HCT116 (cell line): ENCODE data around the gene HSPB8. TPM values are rescaled to one million over a fixed set of nuclear protein-coding genes. Genes with fewer than 3 reads are reported as not detected.

ENCODE experiments used
- ATAC-seq: fragments of 200-7000 bp; cut with Tn5 transposase; 2 replicates; pipeline ENCODE4 v1.9.1; 2020; ENCODE audit warnings: mild to moderate bottlenecking, moderate library complexity
- BruUV-seq: library from RNA; stranded (reverse); fragments of 400-500 nt; replicated peaks from 2 replicates; lab custom pipeline; 2021; lab: Mats Ljungman, UMichigan
- CTCF ChIA-PET: fragments of 300-600 bp; sonication (Branson Sonifier 250); formaldehyde crosslinking; loops from one replicate; lab custom pipeline; 2021; ENCODE audit warnings: antibody characterized with exemption; lab: Charles Lee
- POLR2A ChIA-PET: fragments of 300-600, 350-600 bp; sonication (Branson Sonifier 250); formaldehyde crosslinking; loops from one replicate; lab custom pipeline; 2021; ENCODE audit warnings: antibody characterized with exemption; lab: Charles Lee
- RAD21 ChIA-PET, 2 experiments: fragments of 300-600 bp; sonication (Branson Sonifier 250); formaldehyde crosslinking; loops; one replicate each; lab custom pipeline; 2023; ENCODE audit warnings: low total read pairs in 2 of 2; ENCODE audit not compliant: uncharacterized antibody in 2 of 2, unreplicated experiment in 2 of 2, low non-redundant PET in 1 of 2; lab: Charles Lee
- DNase-seq: peaks from one replicate; pipeline ENCODE4 v3.0.0-alpha.2; 2010; ENCODE audit warnings: low read depth, low spot score
- H2AFZ ChIP-seq: fragments of 200-600 bp; shearing (Covaris generic), sonication (generic); 2 replicates; pipeline ENCODE4 v1.6.1; 2017; ENCODE audit warnings: low read depth, mixed run types, mixed read lengths, antibody characterized with exemption, low read length; ENCODE audit not compliant: poor library complexity, severe bottlenecking
- H3K27ac ChIP-seq: 2 replicates; pipeline ENCODE4 v1.5.1; 2012; ENCODE audit warnings: low read depth, low read length
- H3K27me3 ChIP-seq: fragments of 200-600 bp; sonication (generic); 2 replicates; pipeline ENCODE4 v1.6.1; 2016; ENCODE audit warnings: mixed run types, low read length, mixed read lengths; ENCODE audit not compliant: insufficient read depth
- H3K36me3 ChIP-seq, 2 experiments: fragments of 200-500 bp in 1 of 2; fragments of 200-600 bp in 1 of 2; sonication (Bioruptor generic) in 1 of 2; sonication (generic) in 1 of 2; 2 replicates each; pipeline versions ENCODE4 v1.5.1 to v1.6.1; 2014 to 2016; ENCODE audit warnings: low read length in 2 of 2, inconsistent platforms in 1 of 2, mixed read lengths in 1 of 2, mixed run types in 1 of 2; ENCODE audit not compliant: insufficient read depth in 2 of 2, control insufficient read depth in 1 of 2
- H3K4me1 ChIP-seq, 2 experiments: fragments of 200-600 bp in 1 of 2; sonication (generic) in 1 of 2; 2 replicates each; pipeline versions ENCODE4 v1.5.1 to v1.6.1; 2012 to 2017; ENCODE audit warnings: low read length in 2 of 2, inconsistent platforms in 1 of 2, mild to moderate bottlenecking in 1 of 2, mixed read lengths in 1 of 2, mixed run types in 1 of 2, moderate library complexity in 1 of 2; ENCODE audit not compliant: insufficient read depth in 2 of 2, control insufficient read depth in 1 of 2
- H3K4me2 ChIP-seq: fragments of 200-600 bp; sonication (generic); 2 replicates; pipeline ENCODE4 v1.6.1; 2017; ENCODE audit warnings: mixed run types, low read length, mixed read lengths
- H3K4me3 ChIP-seq, 2 experiments: fragments of 200-600 bp in 1 of 2; sonication (generic) in 1 of 2; replicated peaks in 1 of 2; 2 replicates each; pipeline ENCODE4 v1.5.1; 2011 to 2016; ENCODE audit warnings: low read length in 2 of 2, control low read depth in 1 of 2, low read depth in 1 of 2, mild to moderate bottlenecking in 1 of 2, mixed read lengths in 1 of 2, mixed run types in 1 of 2
- H3K79me2 ChIP-seq: fragments of 200-600 bp; sonication (generic); 2 replicates; pipeline ENCODE4 v1.6.1; 2017; ENCODE audit warnings: mild to moderate bottlenecking, mixed run types, low read length, moderate library complexity, mixed read lengths; ENCODE audit not compliant: insufficient read depth
- H3K9ac ChIP-seq: fragments of 200-600 bp; sonication (generic); 2 replicates; pipeline ENCODE4 v1.6.1; 2016; ENCODE audit warnings: low read length, mixed read lengths
- H3K9me2 ChIP-seq: fragments of 200-600 bp; sonication (generic), shearing (Covaris generic); 2 replicates; pipeline ENCODE4 v1.6.1; 2017; ENCODE audit warnings: mixed run types, mild to moderate bottlenecking, moderate library complexity; ENCODE audit not compliant: insufficient read depth
- H3K9me3 ChIP-seq, 2 experiments: fragments of 200-500 bp in 1 of 2; fragments of 200-600 bp in 1 of 2; sonication (Bioruptor generic) in 1 of 2; sonication (generic) in 1 of 2; 2 replicates each; pipeline ENCODE4 v1.6.1; 2014 to 2017; ENCODE audit warnings: low read length in 2 of 2, mixed read lengths in 2 of 2, inconsistent platforms in 1 of 2, low read depth in 1 of 2, mild to moderate bottlenecking in 1 of 2, mixed run types in 1 of 2, moderate library complexity in 1 of 2; ENCODE audit not compliant: control insufficient read depth in 1 of 2, insufficient read depth in 1 of 2
- H4K20me1 ChIP-seq: fragments of 200-600 bp; sonication (generic), shearing (Covaris generic); 2 replicates; pipeline ENCODE4 v1.6.1; 2017; ENCODE audit warnings: mixed run types, mild to moderate bottlenecking, moderate library complexity; ENCODE audit not compliant: insufficient read depth
- CBX3 ChIP-seq: IDR thresholded peaks from 2 replicates; pipeline ENCODE4 v1.6.1; 2012; ENCODE audit warnings: low read depth
- CEBPB ChIP-seq: IDR thresholded peaks from 2 replicates; pipeline ENCODE4 v1.6.1; 2012; ENCODE audit warnings: low read depth
- CTCF ChIP-seq, 3 experiments: fragments of 200-600 bp in 1 of 3; sonication (generic) in 1 of 3; IDR thresholded peaks in 2 of 3; conservative IDR thresholded peaks in 1 of 3; 2 replicates each; pipeline ENCODE4 v1.5.1; 2012 to 2017; ENCODE audit warnings: low read depth in 2 of 3, low read length in 2 of 3, antibody characterized with exemption in 1 of 3, borderline replicate concordance in 1 of 3, control low read depth in 1 of 3, mild to moderate bottlenecking in 1 of 3, mixed read lengths in 1 of 3, mixed run types in 1 of 3, moderate library complexity in 1 of 3; ENCODE audit not compliant: insufficient read depth in 1 of 3
- EGR1 ChIP-seq: IDR thresholded peaks from 2 replicates; pipeline ENCODE4 v1.6.1; 2012; ENCODE audit warnings: low read depth
- EZH2 ChIP-seq: fragments of 200-600 bp; sonication (generic); IDR thresholded peaks from 2 replicates; pipeline ENCODE4 v1.6.1; 2017; ENCODE audit warnings: antibody characterized with exemption, mixed run types
- EZH2phosphoT487 ChIP-seq: fragments of 200-600 bp; IDR thresholded peaks from 2 replicates; pipeline ENCODE4 v1.6.1; 2018; ENCODE audit warnings: antibody characterized with exemption, borderline replicate concordance
- FOSL1 ChIP-seq: IDR thresholded peaks from 2 replicates; pipeline ENCODE4 v1.6.1; 2012; ENCODE audit warnings: low read depth
- JUND ChIP-seq: IDR thresholded peaks from 2 replicates; pipeline ENCODE4 v1.6.1; 2012
- POLR2A ChIP-seq: IDR thresholded peaks from 2 replicates; pipeline ENCODE4 v1.7.0; 2011; ENCODE audit warnings: borderline replicate concordance; ENCODE audit not compliant: insufficient read depth, insufficient read length; ENCODE audit errors: extremely low read depth
- POLR2AphosphoS5 ChIP-seq: IDR thresholded peaks from 2 replicates; pipeline ENCODE4 v1.6.1; 2011; ENCODE audit warnings: mild to moderate bottlenecking, low read depth, low read length, moderate library complexity
- SIN3A ChIP-seq: IDR thresholded peaks from 2 replicates; pipeline ENCODE4 v1.6.1; 2012; ENCODE audit warnings: low read depth
- SP1 ChIP-seq: IDR thresholded peaks from 2 replicates; pipeline ENCODE4 v1.6.1; 2012; ENCODE audit warnings: low read depth
- YY1 ChIP-seq: IDR thresholded peaks from 2 replicates; pipeline ENCODE4 v1.6.1; 2011; ENCODE audit warnings: low read length, low read depth, moderate library complexity, mild to moderate bottlenecking; ENCODE audit not compliant: insufficient replicate concordance; ENCODE audit errors: extremely low read depth
- ZNF274 ChIP-seq: fragments of 200-500 bp; sonication (Bioruptor generic); IDR thresholded peaks from 2 replicates; pipeline ENCODE4 v1.6.1; 2014; ENCODE audit warnings: mild to moderate bottlenecking, low read depth, low read length, inconsistent platforms
- intact Hi-C: fragments of 100-400 bp; cut with micrococcal nuclease; formaldehyde crosslinking; loops from 2 replicates; pipeline ENCODE4 v1.10.0; 2022
- total RNA-seq: library from RNA; stranded (reverse); gene quantifications from one replicate; pipeline ENCODE4 v1.2.1, GENCODE V29; 2021; ENCODE audit not compliant: unreplicated experiment
- TF ChIP-seq, protein P1 (sequence below): IDR thresholded peaks from 2 replicates; pipeline ENCODE4 v1.6.1; 2012
- TF ChIP-seq, protein P2 (sequence below): IDR thresholded peaks from 2 replicates; pipeline ENCODE4 v1.6.1; 2012
- TF ChIP-seq, protein P3 (sequence below): IDR thresholded peaks from 2 replicates; pipeline ENCODE4 v1.6.1; 2011; ENCODE audit warnings: mild to moderate bottlenecking, low read length, moderate library complexity; ENCODE audit not compliant: insufficient replicate concordance; ENCODE audit errors: extremely low read depth
- TF ChIP-seq, protein P4 (sequence below): IDR thresholded peaks from 2 replicates; pipeline ENCODE4 v1.6.1; 2012; ENCODE audit warnings: low read depth

The HSPB8 gene
- total RNA-seq, 1 experiment from 2014 or later, result 3.5 TPM

- TF ChIP-seq CBX3 (no peak), SIN3A (no peak), YY1 (no peak), EZH2phosphoT487 (no peak), CEBPB (no peak), POLR2A (no peak), SP1 (no peak), CTCF (IDR thresholded peaks at IDR 0.05 in 2 of 3, conservative IDR thresholded peaks at IDR 0.05 in 1 of 3; ENCODE audit: borderline replicate concordance in 1 of 3, insufficient read depth in 1 of 3, low read depth in 2 of 3, low read length in 2 of 3) (no peak), JUND (no peak), ZNF274 (no peak), FOSL1 (no peak), EZH2 (no peak), EGR1 (no peak), POLR2AphosphoS5 (no peak)
- TF ChIP-seq, protein P1, sequence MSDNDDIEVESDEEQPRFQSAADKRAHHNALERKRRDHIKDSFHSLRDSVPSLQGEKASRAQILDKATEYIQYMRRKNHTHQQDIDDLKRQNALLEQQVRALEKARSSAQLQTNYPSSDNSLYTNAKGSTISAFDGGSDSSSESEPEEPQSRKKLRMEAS, result no peak
- TF ChIP-seq, protein P2, sequence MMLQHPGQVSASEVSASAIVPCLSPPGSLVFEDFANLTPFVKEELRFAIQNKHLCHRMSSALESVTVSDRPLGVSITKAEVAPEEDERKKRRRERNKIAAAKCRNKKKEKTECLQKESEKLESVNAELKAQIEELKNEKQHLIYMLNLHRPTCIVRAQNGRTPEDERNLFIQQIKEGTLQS, result no peak
- TF ChIP-seq, protein P3, sequence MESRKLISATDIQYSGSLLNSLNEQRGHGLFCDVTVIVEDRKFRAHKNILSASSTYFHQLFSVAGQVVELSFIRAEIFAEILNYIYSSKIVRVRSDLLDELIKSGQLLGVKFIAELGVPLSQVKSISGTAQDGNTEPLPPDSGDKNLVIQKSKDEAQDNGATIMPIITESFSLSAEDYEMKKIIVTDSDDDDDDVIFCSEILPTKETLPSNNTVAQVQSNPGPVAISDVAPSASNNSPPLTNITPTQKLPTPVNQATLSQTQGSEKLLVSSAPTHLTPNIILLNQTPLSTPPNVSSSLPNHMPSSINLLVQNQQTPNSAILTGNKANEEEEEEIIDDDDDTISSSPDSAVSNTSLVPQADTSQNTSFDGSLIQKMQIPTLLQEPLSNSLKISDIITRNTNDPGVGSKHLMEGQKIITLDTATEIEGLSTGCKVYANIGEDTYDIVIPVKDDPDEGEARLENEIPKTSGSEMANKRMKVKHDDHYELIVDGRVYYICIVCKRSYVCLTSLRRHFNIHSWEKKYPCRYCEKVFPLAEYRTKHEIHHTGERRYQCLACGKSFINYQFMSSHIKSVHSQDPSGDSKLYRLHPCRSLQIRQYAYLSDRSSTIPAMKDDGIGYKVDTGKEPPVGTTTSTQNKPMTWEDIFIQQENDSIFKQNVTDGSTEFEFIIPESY, result no peak
- TF ChIP-seq, protein P4, sequence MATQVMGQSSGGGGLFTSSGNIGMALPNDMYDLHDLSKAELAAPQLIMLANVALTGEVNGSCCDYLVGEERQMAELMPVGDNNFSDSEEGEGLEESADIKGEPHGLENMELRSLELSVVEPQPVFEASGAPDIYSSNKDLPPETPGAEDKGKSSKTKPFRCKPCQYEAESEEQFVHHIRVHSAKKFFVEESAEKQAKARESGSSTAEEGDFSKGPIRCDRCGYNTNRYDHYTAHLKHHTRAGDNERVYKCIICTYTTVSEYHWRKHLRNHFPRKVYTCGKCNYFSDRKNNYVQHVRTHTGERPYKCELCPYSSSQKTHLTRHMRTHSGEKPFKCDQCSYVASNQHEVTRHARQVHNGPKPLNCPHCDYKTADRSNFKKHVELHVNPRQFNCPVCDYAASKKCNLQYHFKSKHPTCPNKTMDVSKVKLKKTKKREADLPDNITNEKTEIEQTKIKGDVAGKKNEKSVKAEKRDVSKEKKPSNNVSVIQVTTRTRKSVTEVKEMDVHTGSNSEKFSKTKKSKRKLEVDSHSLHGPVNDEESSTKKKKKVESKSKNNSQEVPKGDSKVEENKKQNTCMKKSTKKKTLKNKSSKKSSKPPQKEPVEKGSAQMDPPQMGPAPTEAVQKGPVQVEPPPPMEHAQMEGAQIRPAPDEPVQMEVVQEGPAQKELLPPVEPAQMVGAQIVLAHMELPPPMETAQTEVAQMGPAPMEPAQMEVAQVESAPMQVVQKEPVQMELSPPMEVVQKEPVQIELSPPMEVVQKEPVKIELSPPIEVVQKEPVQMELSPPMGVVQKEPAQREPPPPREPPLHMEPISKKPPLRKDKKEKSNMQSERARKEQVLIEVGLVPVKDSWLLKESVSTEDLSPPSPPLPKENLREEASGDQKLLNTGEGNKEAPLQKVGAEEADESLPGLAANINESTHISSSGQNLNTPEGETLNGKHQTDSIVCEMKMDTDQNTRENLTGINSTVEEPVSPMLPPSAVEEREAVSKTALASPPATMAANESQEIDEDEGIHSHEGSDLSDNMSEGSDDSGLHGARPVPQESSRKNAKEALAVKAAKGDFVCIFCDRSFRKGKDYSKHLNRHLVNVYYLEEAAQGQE, result no peak
- no TSS peak for BruUV-seq
- no peak overlapping the region for H3K4me3 ChIP-seq
- peaks cover 3% of the 10 kb centered on the region; the same call in 1 of the 2 replicates for H3K27me3 ChIP-seq
- POLR2A ChIA-PET, result no interaction called here
- H3K9me3 ChIP-seq, result no peaks in the 10 kb centered on the region
- CTCF ChIA-PET, result no interaction called here
- peak overlapping the region; percentile 93 for H2AFZ ChIP-seq
- no peaks in the 10 kb centered on the region for H3K9me2 ChIP-seq
- H3K36me3 ChIP-seq, result no peaks in the 10 kb centered on the region
- RAD21 ChIA-PET, result no interaction called here
- H3K9ac ChIP-seq, result no peak overlapping the region
- intact Hi-C loops, result no loop called here
- H3K27ac ChIP-seq, result no peak overlapping the region
- ATAC-seq, result no peak
- H3K4me2 ChIP-seq, result no peak overlapping the region
- DNase-seq, result no peak
- H3K79me2 ChIP-seq, result no peaks in the 10 kb centered on the region
- peaks cover 0 to 12% of the 10 kb centered on the region in 2 experiments; a peak in 2 of 4 replicates for H3K4me1 ChIP-seq
- no peaks in the 10 kb centered on the region for H4K20me1 ChIP-seq
These were observed 50.5 kb downstream of the HSPB8 start for GRCh38 chr12:119229205-119229604.
